ENCODE results near the gene WFDC1. TPM values are rescaled to one million over a fixed set of nuclear protein-coding genes. Genes with fewer than 3 reads are reported as not detected.

Gene WFDC1
- total RNA-seq, 2 experiments from 2014 or later, result not detected

DNA sequence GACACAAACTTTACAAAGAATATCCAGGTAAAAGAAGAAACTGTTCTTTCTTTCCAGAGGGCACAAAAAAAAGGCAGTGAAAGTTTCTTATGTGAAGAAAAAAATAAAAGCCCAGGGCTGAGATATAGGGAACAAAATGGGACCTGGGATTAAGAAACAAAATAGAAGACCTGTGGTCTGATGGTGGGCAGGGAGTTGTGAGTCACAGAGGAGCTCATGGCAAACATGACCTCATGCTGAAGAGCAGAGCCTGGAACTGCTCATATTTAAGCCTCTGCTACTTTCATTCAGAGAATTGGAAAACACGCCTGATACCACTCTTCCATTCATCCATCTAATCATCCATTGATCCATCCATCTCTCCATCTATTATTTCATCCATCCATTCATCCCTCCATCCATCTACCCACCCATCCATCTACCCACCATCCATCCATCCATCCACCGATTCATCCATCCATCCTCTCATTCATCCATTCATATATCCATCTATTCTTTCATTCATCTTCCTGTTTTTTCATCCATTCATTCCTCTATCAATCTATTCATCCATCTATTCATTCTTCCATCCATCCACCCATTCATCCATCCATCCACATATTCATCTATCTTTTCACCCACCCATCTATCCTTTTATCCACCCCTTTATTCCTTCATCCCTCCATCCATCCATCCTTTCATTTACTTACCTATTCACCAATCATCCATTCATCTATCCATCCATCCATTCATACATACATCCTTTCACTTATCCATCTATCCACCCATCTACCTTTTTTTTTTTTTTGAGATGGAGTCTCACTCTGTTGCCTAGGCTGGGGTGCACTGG lies 30.0 kb downstream of the WFDC1 start:
- ChIA-PET CTCF (ENCODE audit: unreplicated experiment) (interaction anchor here (0.7 kb wide), 1 partner anchor 780 kb away, joined by 3 read pairs; no protein-coding TSS in a partner anchor), POLR2A (no interaction called here)

DNA sequence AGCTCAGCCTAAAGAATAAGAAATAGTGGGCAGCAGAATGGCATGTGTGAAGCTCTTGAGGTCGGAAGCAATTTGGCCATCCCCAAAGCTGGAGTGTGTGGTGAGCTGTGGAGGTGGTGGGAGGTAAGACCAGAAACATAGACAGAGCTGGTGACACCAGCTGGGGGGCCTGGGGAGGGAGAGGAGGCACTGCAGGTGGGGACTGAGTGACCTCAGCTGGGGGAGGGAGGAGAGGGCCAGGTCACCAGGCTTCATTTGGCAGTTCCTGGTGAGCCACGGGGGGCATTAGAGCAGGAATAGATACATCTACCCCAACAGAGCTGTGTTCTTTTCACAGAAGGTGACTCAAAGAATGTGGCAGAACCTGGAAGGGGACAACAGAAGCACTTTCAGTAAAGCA lies 31.9 kb downstream of the WFDC1 start:
- Histone ChIP-seq H3K4me3 (ENCODE audit: low read depth, low read length, poor library complexity, severe bottlenecking) (no peak overlapping the region), H3K9me2 (ENCODE audit: insufficient read depth, low read length) (no peaks in the 10 kb centered on the region), H3K79me2 (ENCODE audit: insufficient read depth, low read depth, low read length) (no peaks in the 10 kb centered on the region), H3K36me3 (ENCODE audit: insufficient read depth, low read length) (no peaks in the 10 kb centered on the region), H3K4me2 (ENCODE audit: low read length) (no peak overlapping the region), H4K20me1 (ENCODE audit: insufficient read depth, low read length) (no peaks in the 10 kb centered on the region), H3K4me1 (ENCODE audit: insufficient read depth, low read length, poor library complexity, severe bottlenecking) (no peaks in the 10 kb centered on the region), H3K9me3 (ENCODE audit: low read length) (no peaks in the 10 kb centered on the region), H3K27ac (ENCODE audit: low read depth, low read length, poor library complexity, severe bottlenecking) (no peak overlapping the region), H2AFZ (ENCODE audit: low read length) (no peak overlapping the region)
- no peak for DNase-seq (ENCODE audit: low spot score)
- ChIA-PET CTCF (ENCODE audit: unreplicated experiment) (no interaction called here), POLR2A (interaction anchor here (0.5 kb wide), 1 partner anchor 15 kb away, joined by 5 read pairs; no protein-coding TSS in a partner anchor)
- TF ChIP-seq EZH2phosphoT487 (IDR thresholded peaks at IDR 0.05; ENCODE audit: borderline replicate concordance, low read depth, low read length), result no peak
- TF ChIP-seq, protein P1, sequence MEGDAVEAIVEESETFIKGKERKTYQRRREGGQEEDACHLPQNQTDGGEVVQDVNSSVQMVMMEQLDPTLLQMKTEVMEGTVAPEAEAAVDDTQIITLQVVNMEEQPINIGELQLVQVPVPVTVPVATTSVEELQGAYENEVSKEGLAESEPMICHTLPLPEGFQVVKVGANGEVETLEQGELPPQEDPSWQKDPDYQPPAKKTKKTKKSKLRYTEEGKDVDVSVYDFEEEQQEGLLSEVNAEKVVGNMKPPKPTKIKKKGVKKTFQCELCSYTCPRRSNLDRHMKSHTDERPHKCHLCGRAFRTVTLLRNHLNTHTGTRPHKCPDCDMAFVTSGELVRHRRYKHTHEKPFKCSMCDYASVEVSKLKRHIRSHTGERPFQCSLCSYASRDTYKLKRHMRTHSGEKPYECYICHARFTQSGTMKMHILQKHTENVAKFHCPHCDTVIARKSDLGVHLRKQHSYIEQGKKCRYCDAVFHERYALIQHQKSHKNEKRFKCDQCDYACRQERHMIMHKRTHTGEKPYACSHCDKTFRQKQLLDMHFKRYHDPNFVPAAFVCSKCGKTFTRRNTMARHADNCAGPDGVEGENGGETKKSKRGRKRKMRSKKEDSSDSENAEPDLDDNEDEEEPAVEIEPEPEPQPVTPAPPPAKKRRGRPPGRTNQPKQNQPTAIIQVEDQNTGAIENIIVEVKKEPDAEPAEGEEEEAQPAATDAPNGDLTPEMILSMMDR (conservative IDR thresholded peaks at IDR 0.05; ENCODE audit: low read length), result no peak
- intact Hi-C loops (cut with micrococcal nuclease; ENCODE audit: unreplicated experiment), result no loop called here
- BruUV-seq (replicated peaks), result no TSS peak

More for the DNA sequence above, 30.0 kb downstream of the WFDC1 start:
- Histone ChIP-seq H3K4me1 (ENCODE audit: insufficient read depth, low read length, poor library complexity, severe bottlenecking) (no peaks in the 10 kb centered on the region), H3K9me2 (ENCODE audit: insufficient read depth, low read length) (no peaks in the 10 kb centered on the region), H3K36me3 (ENCODE audit: insufficient read depth, low read length) (no peaks in the 10 kb centered on the region), H3K27ac (ENCODE audit: low read depth, low read length, poor library complexity, severe bottlenecking) (no peak overlapping the region), H3K79me2 (ENCODE audit: insufficient read depth, low read depth, low read length) (no peaks in the 10 kb centered on the region), H3K9me3 (ENCODE audit: low read length) (no peaks in the 10 kb centered on the region), H2AFZ (ENCODE audit: low read length) (no peak overlapping the region), H3K4me3 (ENCODE audit: low read depth, low read length, poor library complexity, severe bottlenecking) (no peak overlapping the region), H4K20me1 (ENCODE audit: insufficient read depth, low read length) (no peaks in the 10 kb centered on the region), H3K4me2 (ENCODE audit: low read length) (no peak overlapping the region)
- TF ChIP-seq, protein P1 (conservative IDR thresholded peaks at IDR 0.05; ENCODE audit: low read length), result no peak
- no peak for TF ChIP-seq EZH2phosphoT487 (IDR thresholded peaks at IDR 0.05; ENCODE audit: borderline replicate concordance, low read depth, low read length)
- DNase-seq (ENCODE audit: low spot score), result no peak
- BruUV-seq (replicated peaks), result no TSS peak
- intact Hi-C loops (cut with micrococcal nuclease; ENCODE audit: unreplicated experiment), result no loop called here

DNA sequence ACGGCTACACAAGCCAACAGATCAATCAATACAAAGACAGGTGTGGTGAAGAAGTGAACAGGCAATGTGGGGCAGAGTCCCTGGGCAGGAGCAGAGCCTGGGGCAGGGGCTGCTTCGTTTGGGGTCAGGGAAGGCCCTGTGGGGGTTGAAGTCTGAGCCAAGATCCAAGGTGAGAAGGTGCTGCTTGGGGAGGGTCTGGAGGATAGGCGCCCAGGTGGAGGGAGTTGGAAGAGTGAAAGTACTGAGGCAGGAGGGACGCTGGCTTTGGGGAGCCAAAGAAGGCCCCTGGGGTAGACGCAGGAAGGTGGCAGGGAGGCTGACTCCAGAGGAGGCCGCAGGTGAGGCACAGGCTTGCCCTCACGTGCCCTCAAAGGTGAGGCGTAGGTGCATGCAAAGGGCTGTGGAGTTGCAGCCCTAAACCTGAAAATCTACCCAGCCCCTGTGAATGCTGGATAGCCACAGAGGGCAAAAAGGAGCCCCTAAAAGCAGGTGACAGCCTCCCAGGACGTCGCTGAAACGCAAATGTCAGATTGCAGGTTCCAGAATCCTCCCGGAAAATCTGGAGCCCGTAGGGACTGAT lies 33.3 kb downstream of the WFDC1 start:
- no peak for DNase-seq (ENCODE audit: low spot score)
- intact Hi-C loops (cut with micrococcal nuclease; ENCODE audit: unreplicated experiment), result no loop called here
- CTCF ChIA-PET (ENCODE audit: unreplicated experiment), result no interaction called here
- Histone ChIP-seq H3K9me2 (ENCODE audit: insufficient read depth, low read length) (no peaks in the 10 kb centered on the region), H2AFZ (ENCODE audit: low read length) (no peak overlapping the region), H3K4me3 (ENCODE audit: low read depth, low read length, poor library complexity, severe bottlenecking) (no peak overlapping the region), H3K4me1 (ENCODE audit: insufficient read depth, low read length, poor library complexity, severe bottlenecking) (no peaks in the 10 kb centered on the region), H3K27ac (ENCODE audit: low read depth, low read length, poor library complexity, severe bottlenecking) (no peak overlapping the region), H3K79me2 (ENCODE audit: insufficient read depth, low read depth, low read length) (no peaks in the 10 kb centered on the region), H4K20me1 (ENCODE audit: insufficient read depth, low read length) (no peaks in the 10 kb centered on the region), H3K36me3 (ENCODE audit: insufficient read depth, low read length) (no peaks in the 10 kb centered on the region), H3K4me2 (ENCODE audit: low read length) (no peak overlapping the region), H3K9me3 (ENCODE audit: low read length) (no peaks in the 10 kb centered on the region)
- BruUV-seq (replicated peaks), result no TSS peak
- POLR2A ChIA-PET, result no interaction called here
- no peak for TF ChIP-seq EZH2phosphoT487 (IDR thresholded peaks at IDR 0.05; ENCODE audit: borderline replicate concordance, low read depth, low read length)
- TF ChIP-seq, protein P1 (conservative IDR thresholded peaks at IDR 0.05; ENCODE audit: low read length), result no peak

All from OCI-LY7 (cell line).